Vagina (tissue), 2 donors: Measurements from ENCODE around the gene ABCA5.

ENCODE experiments used
- CTCF ChIP-seq, 3 experiments: fragments of 450-650 bp in 2 of 3; fragments of 200-600 bp in 1 of 3; sonication (generic) in 1 of 3; IDR thresholded peaks; one replicate each; pipeline ENCODE4 v1.5.1; 2017 to 2019; ENCODE audit warnings: antibody characterized with exemption in 3 of 3, mild to moderate bottlenecking in 2 of 3, moderate library complexity in 2 of 3
- POLR2AphosphoS5 ChIP-seq, 2 donors: sonication (generic); formaldehyde crosslinking; IDR thresholded peaks; one replicate each; pipeline ENCODE4 v1.9.0; 2017; ENCODE audit warnings: antibody characterized with exemption in 2 of 2, mild to moderate bottlenecking in 2 of 2, low read depth in 1 of 2; ENCODE audit not compliant: insufficient read depth in 1 of 2

GRCh38 chr17:69230939-69231338 is 96.0 kb downstream of the ABCA5 start:
- TF ChIP-seq CTCF (IDR thresholded peaks at IDR 0.05): no peak
- TF ChIP-seq POLR2AphosphoS5 (IDR thresholded peaks at IDR 0.05; ENCODE audit: insufficient read depth in 1 of 2, low read depth in 1 of 2): no peak
